Measurements from ENCODE around the gene TRPM4. TPM values are rescaled to one million over a fixed set of nuclear protein-coding genes. Genes with fewer than 3 reads are reported as not detected.
"Not testable (repeated sequence)": the region's sequence is repeated elsewhere in the genome, so short reads cannot be mapped to it uniquely, and the experiment has no call there.

Gene TRPM4
- total and polyA plus RNA-seq, 2 experiments from 2014 or later: 7.0 to 20.5 TPM

GRCh38 chr19:49120868-49121267 lies 36.7 kb upstream of the TRPM4 start:
- no peak overlapping the region for H2AFZ ChIP-seq
- no peaks in the 10 kb centered on the region for H3K9me2 ChIP-seq (replicated peaks; ENCODE audit: insufficient read depth)
- no peaks in the 10 kb centered on the region for H3K9me3 ChIP-seq (ENCODE audit: low read depth)
- peaks cover 11% of the 10 kb centered on the region for H3K4me1 ChIP-seq (ENCODE audit: insufficient read depth)
- no peaks in the 10 kb centered on the region for H3K79me2 ChIP-seq
- no peaks in the 10 kb centered on the region for H3K36me3 ChIP-seq (replicated peaks; ENCODE audit: insufficient read depth, low read depth)
- H3K4me3 ChIP-seq: no peak overlapping the region
- H3K27ac ChIP-seq: no peak overlapping the region
- DNase-seq (ENCODE audit: low spot score): no peak
- TF ChIP-seq CTCF (IDR thresholded peaks at IDR 0.05; ENCODE audit: poor library complexity): no peak
- no peak for TF ChIP-seq EZH2 (IDR thresholded peaks at IDR 0.05; ENCODE audit: borderline replicate concordance)
- no peak for TF ChIP-seq EZH2phosphoT487 (IDR thresholded peaks at IDR 0.05; ENCODE audit: low read depth, severe bottlenecking, unreplicated experiment)
- no peaks in the 10 kb centered on the region for H4K20me1 ChIP-seq (ENCODE audit: insufficient read depth, poor library complexity, severe bottlenecking)
- H3K4me2 ChIP-seq: no peak overlapping the region
- WGBS (ENCODE audit: low lambda C conversion rate, missing lambda C conversion rate): 92% methylated on average over 2 of the region's 2 CpGs
- H3K27me3 ChIP-seq: peaks cover 7% of the 10 kb centered on the region

- 92% methylated on average over 10 of the region's 10 CpGs for WGBS (ENCODE audit: low lambda C conversion rate, missing lambda C conversion rate)
- H3K4me2 ChIP-seq: not testable (repeated sequence)
These were observed 35.8 kb upstream of the TRPM4 start for GRCh38 chr19:49121841-49122240.

GRCh38 chr19:49123285-49123684 lies 34.3 kb upstream of the TRPM4 start:
- H4K20me1 ChIP-seq (ENCODE audit: insufficient read depth, poor library complexity, severe bottlenecking); H3K4me1 ChIP-seq (ENCODE audit: insufficient read depth); H3K27me3 ChIP-seq; H3K36me3 ChIP-seq (replicated peaks; ENCODE audit: insufficient read depth, low read depth); H3K4me2 ChIP-seq; H3K79me2 ChIP-seq; DNase-seq (ENCODE audit: low spot score); H2AFZ ChIP-seq; H3K9me3 ChIP-seq (ENCODE audit: low read depth); H3K9me2 ChIP-seq (replicated peaks; ENCODE audit: insufficient read depth); H3K4me3 ChIP-seq; H3K27ac ChIP-seq: not testable (repeated sequence)
- WGBS (ENCODE audit: low lambda C conversion rate, missing lambda C conversion rate): 95% methylated on average over 11 of the region's 11 CpGs

More at GRCh38 chr19:49121841-49122240, 35.8 kb upstream of the TRPM4 start:
- not testable (repeated sequence) for H3K9me2 ChIP-seq (replicated peaks; ENCODE audit: insufficient read depth); H3K79me2 ChIP-seq; H3K4me3 ChIP-seq; H3K27me3 ChIP-seq; H3K36me3 ChIP-seq (replicated peaks; ENCODE audit: insufficient read depth, low read depth); H4K20me1 ChIP-seq (ENCODE audit: insufficient read depth, poor library complexity, severe bottlenecking); DNase-seq (ENCODE audit: low spot score); H3K9me3 ChIP-seq (ENCODE audit: low read depth); H2AFZ ChIP-seq; H3K27ac ChIP-seq
- H3K4me1 ChIP-seq (ENCODE audit: insufficient read depth): peaks cover 11% of the 10 kb centered on the region

- Histone ChIP-seq H3K4me2 (peak overlapping the region; percentile 53), H3K27ac (no peak overlapping the region), H3K9me2 (replicated peaks; ENCODE audit: insufficient read depth) (no peaks in the 10 kb centered on the region), H3K79me2 (no peaks in the 10 kb centered on the region), H3K9me3 (ENCODE audit: low read depth) (no peaks in the 10 kb centered on the region), H3K4me3 (no peak overlapping the region), H3K27me3 (peaks cover 7% of the 10 kb centered on the region), H2AFZ (no peak overlapping the region), H3K36me3 (replicated peaks; ENCODE audit: insufficient read depth, low read depth) (no peaks in the 10 kb centered on the region), H3K4me1 (ENCODE audit: insufficient read depth) (no peaks in the 10 kb centered on the region), H4K20me1 (ENCODE audit: insufficient read depth, poor library complexity, severe bottlenecking) (no peaks in the 10 kb centered on the region)
- peak; percentile 59 for DNase-seq (ENCODE audit: low spot score)
- TF ChIP-seq EZH2 (IDR thresholded peaks at IDR 0.05; ENCODE audit: borderline replicate concordance) (no peak), EZH2phosphoT487 (IDR thresholded peaks at IDR 0.05; ENCODE audit: low read depth, severe bottlenecking, unreplicated experiment) (no peak), CTCF (IDR thresholded peaks at IDR 0.05; ENCODE audit: poor library complexity) (no peak)
- WGBS (ENCODE audit: low lambda C conversion rate, missing lambda C conversion rate): 42% methylated on average over 23 of the region's 23 CpGs
These were observed 32.4 kb upstream of the TRPM4 start for GRCh38 chr19:49125025-49125731.

Measured in hepatocyte (in vitro differentiated cells).